Hepatocyte (in vitro differentiated cells): ENCODE measurements around the gene PRKAG2. TPM values are rescaled to one million over a fixed set of nuclear protein-coding genes. Genes with fewer than 3 reads are reported as not detected.
"Not testable (repeated sequence)": the region's sequence is repeated elsewhere in the genome, so short reads cannot be mapped to it uniquely, and the experiment has no call there.

Source experiments
- DNase-seq: peaks from one replicate; pipeline ENCODE4 v3.0.0-alpha.2; 2016; ENCODE audit warnings: low spot score
- H2AFZ ChIP-seq: fragments of 200-600 bp; sonication (generic); 2 replicates; pipeline ENCODE4 v1.6.0; 2016; ENCODE audit warnings: antibody characterized with exemption, mild to moderate bottlenecking
- H3K27ac ChIP-seq: fragments of 200-600 bp; sonication (generic); 2 replicates; pipeline ENCODE4 v1.5.1; 2016; ENCODE audit warnings: mild to moderate bottlenecking
- H3K27me3 ChIP-seq: fragments of 200-600 bp; sonication (generic); 2 replicates; pipeline ENCODE4 v1.6.1; 2016
- H3K36me3 ChIP-seq: fragments of 200-600 bp; sonication (generic); replicated peaks from 2 replicates; pipeline ENCODE4 v1.5.1; 2016; ENCODE audit warnings: low read depth; ENCODE audit not compliant: insufficient read depth
- H3K4me1 ChIP-seq: fragments of 200-600 bp; sonication (generic); 2 replicates; pipeline ENCODE4 v1.5.1; 2016; ENCODE audit warnings: mild to moderate bottlenecking, moderate library complexity; ENCODE audit not compliant: insufficient read depth
- H3K4me2 ChIP-seq: fragments of 200-600 bp; sonication (generic); 2 replicates; pipeline ENCODE4 v1.6.0; 2016
- H3K4me3 ChIP-seq: fragments of 200-600 bp; sonication (generic); 2 replicates; pipeline ENCODE4 v1.5.1; 2016; ENCODE audit warnings: mild to moderate bottlenecking
- H3K79me2 ChIP-seq: fragments of 200-600 bp; sonication (generic); 2 replicates; pipeline ENCODE4 v1.6.0; 2017; ENCODE audit warnings: mild to moderate bottlenecking
- H3K9me2 ChIP-seq: fragments of 200-600 bp; sonication (generic); replicated peaks from 2 replicates; pipeline ENCODE4 v1.6.0; 2017; ENCODE audit warnings: mild to moderate bottlenecking; ENCODE audit not compliant: insufficient read depth
- H3K9me3 ChIP-seq: fragments of 200-600 bp; sonication (generic); 2 replicates; pipeline ENCODE4 v1.5.1; 2016; ENCODE audit warnings: low read depth, mild to moderate bottlenecking
- H4K20me1 ChIP-seq: fragments of 200-600 bp; sonication (generic); 2 replicates; pipeline ENCODE4 v1.6.0; 2016; ENCODE audit warnings: mild to moderate bottlenecking; ENCODE audit not compliant: insufficient read depth, poor library complexity, severe bottlenecking
- EZH2 ChIP-seq: fragments of 200-600 bp; sonication (generic); IDR thresholded peaks from 2 replicates; pipeline ENCODE4 v1.6.1; 2016; ENCODE audit warnings: antibody characterized with exemption, mild to moderate bottlenecking, borderline replicate concordance
- EZH2phosphoT487 ChIP-seq: fragments of 200-600 bp; sonication (generic); IDR thresholded peaks from one replicate; pipeline ENCODE4 v1.6.1; 2018; ENCODE audit warnings: antibody characterized with exemption, mild to moderate bottlenecking, low read depth, moderate library complexity; ENCODE audit not compliant: unreplicated experiment, severe bottlenecking
- WGBS: methylation state at CpG from one replicate; pipeline ENCODE4 v1.1.6; 2016; ENCODE audit warnings: low lambda C conversion rate; ENCODE audit errors: missing lambda C conversion rate; 5-methylcytosine and 5-hydroxymethylcytosine counted together
- polyA plus RNA-seq: library from polyadenylated mRNA; unstranded; fragments of >200 nt; fragmentation: Nextera tagmentation; extraction: Ambion mirVana; gene quantifications from 2 replicates; pipeline ENCODE4 v1.2.1, GENCODE V29; 2016
- total RNA-seq: library from RNA; depleted of rRNA; stranded (reverse); fragments of >200 nt; gene quantifications from 2 replicates; pipeline ENCODE4 v1.2.3, GENCODE V29; 2014
- TF ChIP-seq, protein P1 (sequence below): fragments of 200-600 bp; sonication (generic); IDR thresholded peaks from 2 replicates; pipeline ENCODE4 v1.5.1; 2016; ENCODE audit warnings: antibody characterized with exemption, mild to moderate bottlenecking; ENCODE audit not compliant: poor library complexity

PRKAG2 gene
- total and polyA plus RNA-seq, 2 experiments from 2014 or later = 17.8 to 23.4 TPM

DNA sequence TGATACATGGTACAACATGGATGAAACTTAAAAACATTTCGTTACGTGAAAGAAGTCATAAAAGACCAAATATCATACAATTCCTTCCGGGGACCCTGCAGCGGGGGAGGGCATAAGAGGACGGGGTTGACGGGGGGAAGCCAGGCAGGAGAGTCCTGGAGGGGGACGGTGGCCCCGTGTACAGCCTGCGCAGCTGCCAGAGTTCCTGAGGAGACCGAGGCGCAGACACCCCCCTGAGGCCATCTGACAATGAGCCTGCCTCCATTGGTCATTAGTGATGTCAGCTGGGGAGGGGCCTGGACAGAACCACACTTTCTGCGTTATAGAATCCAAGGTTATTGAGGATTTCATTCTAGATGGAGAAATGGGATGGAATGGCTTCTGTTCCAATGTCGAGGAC, 47.2 kb downstream of the PRKAG2 start:
- TF ChIP-seq, protein P1, sequence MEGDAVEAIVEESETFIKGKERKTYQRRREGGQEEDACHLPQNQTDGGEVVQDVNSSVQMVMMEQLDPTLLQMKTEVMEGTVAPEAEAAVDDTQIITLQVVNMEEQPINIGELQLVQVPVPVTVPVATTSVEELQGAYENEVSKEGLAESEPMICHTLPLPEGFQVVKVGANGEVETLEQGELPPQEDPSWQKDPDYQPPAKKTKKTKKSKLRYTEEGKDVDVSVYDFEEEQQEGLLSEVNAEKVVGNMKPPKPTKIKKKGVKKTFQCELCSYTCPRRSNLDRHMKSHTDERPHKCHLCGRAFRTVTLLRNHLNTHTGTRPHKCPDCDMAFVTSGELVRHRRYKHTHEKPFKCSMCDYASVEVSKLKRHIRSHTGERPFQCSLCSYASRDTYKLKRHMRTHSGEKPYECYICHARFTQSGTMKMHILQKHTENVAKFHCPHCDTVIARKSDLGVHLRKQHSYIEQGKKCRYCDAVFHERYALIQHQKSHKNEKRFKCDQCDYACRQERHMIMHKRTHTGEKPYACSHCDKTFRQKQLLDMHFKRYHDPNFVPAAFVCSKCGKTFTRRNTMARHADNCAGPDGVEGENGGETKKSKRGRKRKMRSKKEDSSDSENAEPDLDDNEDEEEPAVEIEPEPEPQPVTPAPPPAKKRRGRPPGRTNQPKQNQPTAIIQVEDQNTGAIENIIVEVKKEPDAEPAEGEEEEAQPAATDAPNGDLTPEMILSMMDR = no peak
- no peak for TF ChIP-seq EZH2
- no peak for TF ChIP-seq EZH2phosphoT487
- Histone ChIP-seq H3K4me3 (no peak overlapping the region), H3K4me2 (no peak overlapping the region), H3K4me1 (peaks cover under 1% of the 10 kb centered on the region), H3K27me3 (no peaks in the 10 kb centered on the region), H4K20me1 (no peaks in the 10 kb centered on the region), H3K27ac (no peak overlapping the region), H3K36me3 (no peaks in the 10 kb centered on the region), H2AFZ (no peak overlapping the region), H3K9me3 (no peaks in the 10 kb centered on the region), H3K79me2 (no peaks in the 10 kb centered on the region), H3K9me2 (no peaks in the 10 kb centered on the region)
- WGBS = 94% methylated on average over 10 of the region's 13 CpGs
- no peak for DNase-seq

DNA sequence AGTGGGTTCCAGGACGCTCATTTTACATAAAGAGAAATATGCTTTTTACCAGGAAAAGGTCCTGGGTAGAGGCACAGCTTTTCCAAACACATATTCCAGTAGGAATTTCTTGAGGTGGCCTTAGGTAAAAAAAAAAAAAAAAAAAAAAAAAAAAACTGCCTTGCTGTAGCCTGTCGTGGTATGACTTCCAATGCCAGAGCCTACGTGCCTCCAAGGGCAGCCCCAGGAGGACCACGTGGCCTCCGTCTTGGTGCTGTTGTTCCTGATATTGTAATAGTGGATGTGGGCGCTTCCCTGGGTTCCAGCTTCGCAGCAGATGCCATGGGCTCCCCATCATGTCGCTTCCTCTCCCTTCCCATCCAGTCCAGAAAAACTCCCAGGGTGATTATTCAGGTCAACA, 49.3 kb downstream of the PRKAG2 start:
- Histone ChIP-seq H3K4me2 (no peak overlapping the region), H3K27me3 (no peaks in the 10 kb centered on the region), H3K9me2 (no peaks in the 10 kb centered on the region), H2AFZ (no peak overlapping the region), H3K36me3 (no peaks in the 10 kb centered on the region), H4K20me1 (no peaks in the 10 kb centered on the region), H3K79me2 (no peaks in the 10 kb centered on the region), H3K4me1 (peaks cover 19% of the 10 kb centered on the region), H3K9me3 (no peaks in the 10 kb centered on the region), H3K27ac (no peak overlapping the region), H3K4me3 (no peak overlapping the region)
- TF ChIP-seq, protein P1 = no peak
- no peak for TF ChIP-seq EZH2phosphoT487
- no peak for TF ChIP-seq EZH2
- DNase-seq = no peak
- WGBS = 86% methylated on average over 8 of the region's 8 CpGs

DNA sequence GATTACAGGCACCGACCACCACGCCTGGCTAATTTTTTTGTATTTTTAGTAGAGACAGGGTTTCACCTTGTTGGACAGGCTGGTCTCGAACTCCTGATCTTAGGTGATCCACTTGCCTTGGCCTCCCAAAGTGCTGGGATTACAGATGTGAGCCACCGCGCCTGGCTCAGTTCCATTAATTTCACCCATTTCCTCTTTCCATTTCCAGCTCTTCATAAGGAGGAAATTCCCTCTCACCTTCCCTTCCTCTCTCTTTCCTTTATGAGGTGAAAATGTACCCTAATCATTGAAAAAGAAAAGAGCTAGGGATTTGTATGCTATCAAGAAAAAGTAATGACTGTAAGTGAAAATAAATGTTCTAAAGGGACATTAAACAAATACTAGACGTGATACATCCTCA, 50.6 kb downstream of the PRKAG2 start:
- H3K4me3 ChIP-seq, H3K9me3 ChIP-seq, H3K4me2 ChIP-seq, H3K36me3 ChIP-seq, H3K9me2 ChIP-seq, DNase-seq, H3K27me3 ChIP-seq, H3K27ac ChIP-seq, H3K79me2 ChIP-seq, H2AFZ ChIP-seq, H4K20me1 ChIP-seq: not testable (repeated sequence)
- 85% methylated on average over 6 of the region's 6 CpGs for WGBS
- peaks cover 19% of the 10 kb centered on the region for H3K4me1 ChIP-seq

DNA sequence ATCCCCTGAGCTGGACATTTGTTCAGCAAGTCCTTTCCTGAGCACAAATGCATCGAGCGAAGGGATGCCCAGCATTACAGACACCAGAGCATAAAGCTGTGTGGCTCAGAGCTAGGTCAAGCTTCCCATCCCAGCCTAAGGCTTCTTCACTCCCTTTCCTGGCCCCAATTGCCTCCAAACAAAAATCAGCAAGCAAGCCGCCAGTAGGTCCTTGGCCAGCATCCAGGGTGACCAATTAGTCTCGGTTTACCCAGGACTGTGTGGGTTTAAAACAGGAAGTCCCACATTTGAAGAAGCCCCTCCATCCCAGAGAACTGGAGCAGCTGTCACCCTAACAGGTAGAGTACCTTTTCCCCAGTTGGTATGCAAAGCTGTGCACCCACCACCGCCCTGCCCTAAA, 51.2 kb downstream of the PRKAG2 start:
- Histone ChIP-seq H3K79me2 (no peaks in the 10 kb centered on the region), H3K36me3 (no peaks in the 10 kb centered on the region), H4K20me1 (no peaks in the 10 kb centered on the region), H2AFZ (no peak overlapping the region), H3K27me3 (no peaks in the 10 kb centered on the region), H3K9me3 (no peaks in the 10 kb centered on the region), H3K4me3 (no peak overlapping the region), H3K4me1 (peaks cover 19% of the 10 kb centered on the region), H3K4me2 (no peak overlapping the region), H3K27ac (no peak overlapping the region), H3K9me2 (no peaks in the 10 kb centered on the region)
- no peak for DNase-seq
- 87% methylated on average over 5 of the region's 5 CpGs for whole genome bisulfite sequencing
- TF ChIP-seq EZH2phosphoT487 (no peak), EZH2 (no peak)
- TF ChIP-seq, protein P1 = no peak
